Progenitor cell of endocrine pancreas (in vitro differentiated cells): ENCODE results near the gene PACSIN3. TPM values are rescaled to one million over a fixed set of nuclear protein-coding genes. Genes with fewer than 3 reads are reported as not detected.

ENCODE experiments used
- DNase-seq: peaks from one replicate; pipeline ENCODE4 v3.0.0; 2021; ENCODE audit warnings: low spot score; ENCODE audit not compliant: unreplicated experiment
- H3K27ac Mint-ChIP-seq: 2 replicates; pipeline ENCODE4 v1.8.0; 2021; ENCODE audit warnings: mild to moderate bottlenecking, moderate library complexity, mixed read lengths
- H3K27me3 Mint-ChIP-seq: 2 replicates; pipeline ENCODE4 v1.8.0; 2021; ENCODE audit warnings: mixed read lengths
- H3K36me3 Mint-ChIP-seq: 2 replicates; pipeline ENCODE4 v1.8.0; 2022; ENCODE audit warnings: mixed read lengths; ENCODE audit not compliant: insufficient read depth
- H3K4me1 Mint-ChIP-seq: 2 replicates; pipeline ENCODE4 v1.8.0; 2021; ENCODE audit warnings: low read depth, mixed read lengths
- H3K4me3 Mint-ChIP-seq: 2 replicates; pipeline ENCODE4 v1.8.0; 2021; ENCODE audit warnings: low read depth, mild to moderate bottlenecking, moderate library complexity, mixed read lengths
- H3K9me3 Mint-ChIP-seq: 2 replicates; pipeline ENCODE4 v1.8.0; 2021; ENCODE audit warnings: low read depth, mixed read lengths
- total RNA-seq: library from RNA; stranded (reverse); gene quantifications from 2 replicates; pipeline ENCODE4 v1.2.1, GENCODE V29; 2021
- TF ChIP-seq, protein P1 (sequence below): fragments of 200-600 bp; sonication (generic); IDR thresholded peaks from one replicate; pipeline ENCODE4 v1.5.0; 2021; ENCODE audit warnings: antibody characterized with exemption, mild to moderate bottlenecking; ENCODE audit not compliant: unreplicated experiment

Gene PACSIN3
- total RNA-seq, 1 donor from 2014 or later, result 59.6 TPM

DNA sequence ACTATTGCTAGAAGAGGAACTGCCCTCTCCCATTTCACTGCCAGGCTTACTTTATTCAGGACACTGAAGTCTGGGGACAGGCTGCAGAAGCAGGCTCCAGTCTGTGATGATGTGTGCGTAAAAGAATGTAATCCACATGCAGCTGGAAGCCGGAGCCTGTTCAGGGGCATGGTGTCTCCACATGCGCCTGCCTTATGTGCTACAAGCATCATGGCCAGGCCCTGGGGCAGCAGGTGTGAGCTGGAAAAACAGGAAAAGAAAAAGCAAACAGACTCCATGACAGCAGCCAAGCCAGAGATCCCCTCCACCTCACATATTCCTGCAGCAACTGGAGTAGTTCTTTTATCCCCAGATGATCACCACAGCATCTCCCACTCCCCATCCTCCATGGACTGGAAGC lies 42.9 kb downstream of the PACSIN3 start:
- DNase-seq, result no peak
- Mint-ChIP-seq H3K27ac (peak overlapping the region; percentile 15), H3K36me3 (peaks cover 3% of the 10 kb centered on the region), H3K4me1 (no peaks in the 10 kb centered on the region), H3K4me3 (no peak overlapping the region), H3K27me3 (no peaks in the 10 kb centered on the region), H3K9me3 (no peaks in the 10 kb centered on the region)
- TF ChIP-seq, protein P1, sequence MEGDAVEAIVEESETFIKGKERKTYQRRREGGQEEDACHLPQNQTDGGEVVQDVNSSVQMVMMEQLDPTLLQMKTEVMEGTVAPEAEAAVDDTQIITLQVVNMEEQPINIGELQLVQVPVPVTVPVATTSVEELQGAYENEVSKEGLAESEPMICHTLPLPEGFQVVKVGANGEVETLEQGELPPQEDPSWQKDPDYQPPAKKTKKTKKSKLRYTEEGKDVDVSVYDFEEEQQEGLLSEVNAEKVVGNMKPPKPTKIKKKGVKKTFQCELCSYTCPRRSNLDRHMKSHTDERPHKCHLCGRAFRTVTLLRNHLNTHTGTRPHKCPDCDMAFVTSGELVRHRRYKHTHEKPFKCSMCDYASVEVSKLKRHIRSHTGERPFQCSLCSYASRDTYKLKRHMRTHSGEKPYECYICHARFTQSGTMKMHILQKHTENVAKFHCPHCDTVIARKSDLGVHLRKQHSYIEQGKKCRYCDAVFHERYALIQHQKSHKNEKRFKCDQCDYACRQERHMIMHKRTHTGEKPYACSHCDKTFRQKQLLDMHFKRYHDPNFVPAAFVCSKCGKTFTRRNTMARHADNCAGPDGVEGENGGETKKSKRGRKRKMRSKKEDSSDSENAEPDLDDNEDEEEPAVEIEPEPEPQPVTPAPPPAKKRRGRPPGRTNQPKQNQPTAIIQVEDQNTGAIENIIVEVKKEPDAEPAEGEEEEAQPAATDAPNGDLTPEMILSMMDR, result no peak

DNA sequence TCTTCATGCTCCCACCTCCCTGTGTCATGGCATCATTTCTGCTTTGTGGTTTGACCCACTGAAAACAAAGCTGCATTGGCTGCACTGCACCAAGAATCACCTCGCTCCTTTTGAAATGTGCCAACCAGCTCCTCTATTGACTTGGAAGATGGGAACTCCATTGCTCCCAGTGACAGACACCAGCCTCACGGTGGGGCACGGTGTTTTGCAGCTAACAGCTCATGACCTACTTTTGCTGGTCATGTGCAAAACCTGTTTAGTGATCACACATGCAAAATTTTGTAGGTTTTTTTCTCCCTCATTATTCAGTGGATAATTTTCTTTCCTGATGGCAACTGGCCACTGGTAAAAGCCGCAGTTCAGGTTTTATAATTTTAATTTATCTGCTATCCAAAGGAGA lies 46.4 kb downstream of the PACSIN3 start:
- Mint-ChIP-seq H3K9me3 (no peaks in the 10 kb centered on the region), H3K27me3 (no peaks in the 10 kb centered on the region), H3K36me3 (peaks cover 13% of the 10 kb centered on the region), H3K4me3 (no peak overlapping the region), H3K27ac (no peak overlapping the region), H3K4me1 (no peaks in the 10 kb centered on the region)
- TF ChIP-seq, protein P1, result no peak
- DNase-seq, result no peak

DNA sequence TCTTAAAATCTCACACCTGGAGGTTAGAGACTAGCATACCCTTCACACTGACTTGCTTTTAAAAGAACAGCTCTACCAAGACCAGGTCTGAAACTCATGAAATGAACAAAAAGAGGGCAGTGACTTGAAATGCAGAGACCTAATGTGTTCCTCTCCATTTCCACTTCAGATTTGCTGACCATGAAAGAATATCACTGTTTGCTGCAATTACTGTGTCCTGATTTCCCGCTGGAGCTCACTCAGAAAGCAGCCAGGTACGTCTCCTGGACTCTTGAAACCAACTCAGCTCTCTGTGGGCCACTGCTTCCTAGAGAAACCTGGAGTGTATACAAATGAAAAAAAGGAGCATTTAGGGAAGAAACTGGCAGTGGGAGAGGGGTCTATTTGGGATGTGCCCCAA lies 48.8 kb downstream of the PACSIN3 start:
- TF ChIP-seq, protein P1, result no peak
- H3K9me3 Mint-ChIP-seq, result no peaks in the 10 kb centered on the region
- no peak for DNase-seq
- peaks cover 6% of the 10 kb centered on the region for H3K4me1 Mint-ChIP-seq
- H3K4me3 Mint-ChIP-seq, result no peak overlapping the region
- no peaks in the 10 kb centered on the region for H3K27me3 Mint-ChIP-seq
- H3K36me3 Mint-ChIP-seq, result peaks cover 13% of the 10 kb centered on the region
- H3K27ac Mint-ChIP-seq, result peak overlapping the region; percentile 46

DNA sequence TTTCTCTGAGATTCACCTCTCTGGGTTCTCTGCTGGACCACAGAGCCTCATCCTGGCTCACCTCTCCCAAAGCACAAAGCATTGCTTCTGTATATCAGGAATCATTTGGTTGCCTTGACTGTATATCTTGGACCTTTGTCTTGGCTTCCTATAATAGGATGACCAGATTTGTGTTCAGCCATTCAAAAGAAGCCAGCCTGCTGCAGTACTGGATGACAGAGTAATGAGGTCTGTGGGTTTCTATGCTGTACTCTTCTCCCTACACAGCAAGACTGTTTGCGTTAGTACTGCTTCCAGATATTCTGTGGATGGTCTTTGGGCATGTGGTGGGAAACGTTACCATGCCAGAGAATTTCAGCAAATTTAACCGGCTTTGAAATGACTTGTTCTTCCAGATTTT lies 49.3 kb downstream of the PACSIN3 start:
- no peak overlapping the region for H3K27ac Mint-ChIP-seq
- no peaks in the 10 kb centered on the region for H3K9me3 Mint-ChIP-seq
- H3K4me1 Mint-ChIP-seq, result peaks cover 10% of the 10 kb centered on the region
- no peak overlapping the region for H3K4me3 Mint-ChIP-seq
- no peaks in the 10 kb centered on the region for H3K27me3 Mint-ChIP-seq
- TF ChIP-seq, protein P1, result no peak
- no peak for DNase-seq
- peaks cover 13% of the 10 kb centered on the region for H3K36me3 Mint-ChIP-seq

DNA sequence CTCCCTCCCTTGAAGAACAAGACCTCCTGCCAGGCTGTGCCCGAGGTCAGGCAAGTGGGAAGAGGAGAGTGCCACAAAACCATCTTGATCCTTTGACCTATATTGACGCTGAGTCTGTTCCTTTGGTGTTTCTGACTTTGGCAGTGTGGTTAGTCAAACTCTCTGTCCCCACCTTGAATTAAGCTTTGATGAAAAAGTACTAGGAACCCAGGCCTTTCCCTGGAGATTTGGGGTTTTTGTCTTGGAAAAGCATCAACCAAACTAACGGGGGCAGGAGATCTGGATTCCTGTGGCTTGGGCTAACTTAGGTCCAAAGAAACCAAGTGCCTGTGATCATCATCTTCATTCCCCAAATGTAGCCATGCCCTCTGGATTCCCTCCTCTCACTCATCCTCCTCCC lies 49.9 kb downstream of the PACSIN3 start:
- Mint-ChIP-seq H3K27ac (no peak overlapping the region), H3K4me3 (no peak overlapping the region), H3K36me3 (peaks cover 13% of the 10 kb centered on the region), H3K9me3 (no peaks in the 10 kb centered on the region), H3K4me1 (peaks cover 14% of the 10 kb centered on the region), H3K27me3 (no peaks in the 10 kb centered on the region)
- DNase-seq, result no peak
- TF ChIP-seq, protein P1, result no peak
